ENCODE results near the gene CPE.
"Not testable (repeated sequence)": the region's sequence is repeated elsewhere in the genome, so short reads cannot be mapped to it uniquely, and the experiment has no call there.

The CPE gene

DNA sequence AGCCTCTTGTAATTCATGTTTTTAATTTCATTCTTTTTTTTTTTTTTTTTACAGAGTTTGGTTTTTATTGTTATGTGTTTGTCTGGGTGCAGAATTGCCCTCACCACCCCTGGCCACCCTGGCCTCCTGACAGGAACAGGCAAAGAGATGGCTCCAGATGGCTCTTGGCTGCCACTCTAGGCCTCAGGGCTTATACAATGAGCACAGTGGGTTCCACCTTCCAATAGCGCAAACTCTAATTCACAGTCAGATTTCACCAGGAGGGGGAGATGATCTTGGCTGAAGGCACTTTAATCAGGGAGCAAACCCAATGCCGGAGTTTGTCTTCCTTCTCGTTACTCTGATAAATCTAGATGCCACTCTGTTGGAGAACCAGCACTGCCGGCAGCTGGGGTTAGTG lies 24.8 kb downstream of the CPE start:
- no peak for DNase-seq (ENCODE audit: low spot score)

DNA sequence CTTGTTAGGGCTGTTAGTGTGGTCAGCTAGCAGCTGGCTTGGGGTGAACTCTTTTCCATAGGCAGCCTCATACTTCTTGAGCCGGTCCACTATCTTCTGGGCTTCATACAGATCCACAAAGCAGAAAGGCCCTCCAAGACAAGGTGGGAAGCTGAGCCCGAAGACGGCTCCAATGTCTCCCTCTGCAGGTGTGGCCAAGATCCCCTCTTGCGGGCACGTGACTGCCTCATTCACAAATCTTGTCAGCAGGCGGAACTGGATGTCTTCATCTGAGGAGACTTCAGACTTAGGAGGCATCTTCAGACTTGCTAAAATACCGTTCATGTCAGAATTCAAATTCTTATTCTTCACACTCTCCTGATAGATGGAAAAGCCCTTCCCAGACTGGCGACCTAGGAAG lies 25.3 kb downstream of the CPE start:
- DNase-seq (ENCODE audit: low spot score) = no peak

DNA sequence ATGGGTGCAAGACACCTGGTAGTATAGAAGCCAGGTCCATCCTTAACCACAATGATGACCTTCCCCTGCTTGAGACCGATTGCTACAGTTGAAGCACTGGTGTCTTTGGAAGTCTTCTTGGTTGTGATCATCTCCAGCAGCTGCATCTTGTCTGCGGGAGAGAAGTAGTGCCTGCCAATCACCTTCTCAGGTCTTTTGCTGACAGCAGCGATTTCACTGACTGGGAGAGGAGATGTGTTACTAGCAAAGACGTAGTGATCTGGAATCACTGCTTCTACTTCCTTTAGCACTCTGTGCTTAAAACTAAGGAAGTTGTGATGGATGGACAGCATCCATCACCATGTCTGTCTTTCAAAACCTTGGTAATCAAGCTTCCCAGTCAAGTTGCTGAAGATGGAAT lies 25.9 kb downstream of the CPE start:
- no peak for DNase-seq (ENCODE audit: low spot score)

DNA sequence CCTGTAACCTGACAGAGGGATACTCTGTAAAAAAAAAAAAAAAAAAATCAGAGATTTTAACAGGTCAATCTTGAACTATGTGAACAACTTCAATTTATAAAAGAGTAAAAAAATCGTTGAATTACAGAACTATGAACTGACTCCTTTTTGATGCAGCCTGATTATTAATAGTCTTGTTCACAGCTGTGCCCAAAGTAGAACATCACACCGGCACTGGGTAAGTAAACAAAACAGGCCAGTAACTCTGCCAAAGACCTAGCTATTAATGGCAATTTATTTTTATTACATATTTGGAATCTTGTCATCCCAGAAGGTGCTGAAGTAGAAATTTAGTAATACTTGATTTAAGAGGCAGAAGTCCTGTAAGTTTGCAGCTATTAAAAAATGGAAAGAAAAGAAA lies 31.4 kb downstream of the CPE start:
- DNase-seq (ENCODE audit: low spot score) = no peak

DNA sequence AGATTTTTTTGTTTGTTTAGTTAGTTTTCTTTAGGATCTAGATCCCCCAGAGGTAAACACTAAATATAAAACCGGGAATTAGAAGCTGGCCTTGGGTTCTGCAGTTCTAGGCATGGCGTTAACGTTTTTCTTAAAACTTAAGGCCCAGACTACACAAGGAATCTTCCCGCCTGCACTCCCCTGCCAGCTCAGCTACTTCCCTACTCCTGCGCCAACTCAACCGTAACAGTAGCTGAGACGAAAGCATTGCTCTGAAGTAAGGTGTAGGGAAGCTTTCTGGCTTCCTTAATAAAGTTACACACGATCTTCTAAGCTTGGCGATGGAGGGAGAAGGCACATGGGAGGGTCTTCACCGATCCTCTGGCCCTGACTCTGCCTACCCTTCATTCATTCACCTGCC lies 37.1 kb downstream of the CPE start:
- DNase-seq (ENCODE audit: low spot score) = no peak

DNA sequence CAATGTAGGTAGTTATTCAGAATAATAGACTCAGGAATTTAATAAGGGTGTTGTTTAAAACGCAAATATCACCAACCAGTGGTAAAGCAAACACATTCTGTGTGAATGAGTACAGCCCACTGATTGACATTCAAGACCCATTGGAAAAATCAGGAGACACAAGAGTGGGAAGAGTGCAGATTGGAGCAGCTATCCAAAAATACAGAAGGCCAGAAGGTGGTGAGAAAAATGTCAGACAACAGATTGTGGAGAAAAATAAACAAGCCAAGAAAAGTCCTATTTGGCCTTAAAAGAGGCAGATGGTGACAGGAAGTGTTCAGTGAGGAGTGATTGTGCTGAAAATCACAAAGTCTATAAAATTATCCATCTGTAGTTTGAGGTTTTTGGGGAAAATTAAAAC lies 39.3 kb downstream of the CPE start:
- no peak for DNase-seq (ENCODE audit: low spot score)

DNA sequence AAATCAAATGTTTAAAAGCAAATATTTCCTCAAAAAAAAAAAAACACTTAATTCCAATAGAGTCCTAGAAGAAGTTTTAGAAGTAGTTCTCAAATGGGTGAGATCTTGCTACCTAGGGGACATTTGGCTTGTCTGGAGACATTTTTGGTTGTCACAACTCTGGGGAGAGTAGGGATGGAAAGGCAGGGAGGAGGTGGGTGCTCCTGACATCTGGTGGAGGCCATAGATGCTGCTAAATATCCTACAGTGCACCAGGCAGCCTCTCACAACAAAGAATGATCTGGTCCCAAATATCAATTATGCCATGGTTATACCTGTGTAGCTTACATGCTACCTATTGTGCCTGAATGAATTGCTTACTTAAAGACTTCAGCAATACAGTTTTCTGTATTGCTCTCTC lies 46.8 kb downstream of the CPE start:
- DNase-seq (ENCODE audit: low spot score) = no peak

DNA sequence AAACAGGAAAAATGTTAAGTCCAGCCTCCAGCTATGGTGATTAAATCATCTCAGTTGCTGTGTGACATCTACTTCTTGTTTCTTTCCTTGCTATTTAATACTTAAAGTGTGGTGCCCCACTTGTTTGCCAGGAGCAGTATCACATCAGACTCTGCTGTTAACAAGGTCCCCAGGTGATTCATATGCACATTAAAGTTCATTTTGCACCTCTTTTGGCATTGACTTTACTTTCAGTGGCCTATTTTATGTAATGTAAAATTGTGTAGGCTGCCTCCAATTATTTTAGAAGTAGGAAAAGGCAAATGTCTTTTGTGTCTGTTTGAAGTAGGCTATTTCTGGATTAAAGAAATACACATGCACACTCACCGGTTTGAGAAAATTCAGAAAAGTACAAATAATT lies 47.5 kb downstream of the CPE start:
- no peak for DNase-seq (ENCODE audit: low spot score)

DNA sequence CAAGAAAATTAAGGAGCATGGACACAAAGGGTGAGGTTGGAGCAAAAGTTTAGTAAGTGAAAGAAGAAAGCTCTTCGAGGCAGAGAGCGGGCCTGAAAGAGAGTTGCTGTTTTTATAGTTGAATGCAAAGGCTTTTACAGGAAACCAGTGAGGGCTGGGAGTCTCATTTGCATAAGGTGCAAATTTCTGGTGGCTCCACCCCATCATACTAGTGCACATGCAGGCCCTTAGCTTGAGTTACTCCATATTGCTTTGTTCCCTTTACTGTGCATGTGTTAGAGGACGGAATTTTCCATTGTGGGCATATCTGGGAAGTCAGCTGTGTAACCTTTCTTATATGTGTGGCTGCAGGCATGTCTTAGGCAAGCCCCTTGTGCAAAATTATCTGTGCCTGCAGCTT lies 48.0 kb downstream of the CPE start:
- DNase-seq (ENCODE audit: low spot score) = no peak

DNA sequence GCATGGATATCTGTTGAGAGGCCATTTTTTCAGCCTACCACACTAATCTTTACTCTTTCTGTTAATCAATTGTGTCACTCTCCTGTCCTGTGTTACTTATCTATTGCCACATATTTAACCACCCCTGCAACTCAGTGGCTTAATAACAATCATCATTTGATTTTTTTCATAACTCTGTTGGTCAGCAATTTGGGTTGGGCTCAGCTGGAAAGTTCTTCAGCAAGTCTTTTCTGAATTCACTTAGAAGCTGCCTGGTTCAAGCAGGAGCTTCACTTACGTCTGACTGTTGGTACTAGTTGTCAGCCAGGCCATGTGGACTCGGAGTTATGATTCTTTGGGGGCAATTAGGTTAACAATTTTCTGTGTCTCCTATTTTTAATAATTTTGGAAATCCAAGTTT lies 50.1 kb downstream of the CPE start:
- DNase-seq (ENCODE audit: low spot score) = no peak

DNA sequence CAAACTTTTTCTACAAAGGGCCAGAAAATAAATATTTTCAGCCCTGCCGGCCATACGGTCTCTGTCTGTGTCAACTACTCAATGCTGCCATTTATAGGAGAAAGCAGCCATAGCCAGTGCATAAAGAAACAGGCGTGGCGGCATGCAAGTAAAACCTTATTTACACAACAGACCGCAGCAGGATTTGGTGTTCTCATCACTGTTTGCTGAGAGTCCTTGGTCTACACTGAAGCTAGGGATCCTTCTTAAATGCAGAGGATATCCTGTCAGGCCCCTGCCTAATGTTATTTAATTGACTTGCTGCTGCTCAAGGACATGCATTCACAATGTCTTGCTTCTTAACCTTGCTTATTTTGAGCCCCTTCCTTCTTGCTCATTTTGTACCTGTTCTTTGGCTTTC lies 54.7 kb downstream of the CPE start:
- DNase-seq (ENCODE audit: low spot score) = no peak

DNA sequence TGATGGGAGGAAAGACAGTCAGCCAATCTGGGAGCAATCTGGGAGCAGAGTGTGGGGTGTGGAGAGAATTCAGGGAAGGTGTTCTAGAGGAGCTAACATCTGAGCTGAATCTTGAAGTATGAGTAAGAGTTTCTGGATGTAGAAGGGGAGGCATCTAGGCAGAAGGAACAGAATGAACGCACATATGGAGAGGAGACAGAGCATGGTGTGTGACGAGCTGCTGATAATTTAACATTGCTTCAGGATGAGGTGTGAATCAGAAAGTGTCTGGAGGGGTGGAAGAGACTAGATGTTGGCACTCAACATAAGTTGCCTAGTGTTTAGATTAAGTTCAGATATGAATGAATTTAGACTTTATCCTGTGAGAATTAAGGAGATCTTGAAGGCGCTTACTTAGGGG lies 58.9 kb downstream of the CPE start:
- DNase-seq (ENCODE audit: low spot score) = no peak

DNA sequence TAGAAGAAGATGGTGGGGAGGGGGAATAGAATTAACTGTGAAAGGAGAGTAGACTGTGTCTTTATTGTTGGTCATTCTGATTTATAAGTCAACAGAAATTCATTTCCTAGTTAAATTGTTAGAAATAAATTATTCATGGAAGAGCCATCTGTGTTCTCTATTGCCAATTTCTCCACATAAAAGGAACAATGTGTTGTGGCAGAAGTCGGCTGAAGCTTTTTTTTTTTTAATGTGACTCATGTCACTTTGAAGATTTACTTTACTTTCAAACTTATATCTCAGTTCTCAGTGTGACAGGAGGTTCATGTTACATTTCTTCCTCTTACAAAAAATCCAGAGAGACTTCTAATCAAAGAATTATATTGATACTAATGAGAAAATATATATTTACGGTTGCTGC lies 60.5 kb downstream of the CPE start:
- DNase-seq (ENCODE audit: low spot score) = no peak

DNA sequence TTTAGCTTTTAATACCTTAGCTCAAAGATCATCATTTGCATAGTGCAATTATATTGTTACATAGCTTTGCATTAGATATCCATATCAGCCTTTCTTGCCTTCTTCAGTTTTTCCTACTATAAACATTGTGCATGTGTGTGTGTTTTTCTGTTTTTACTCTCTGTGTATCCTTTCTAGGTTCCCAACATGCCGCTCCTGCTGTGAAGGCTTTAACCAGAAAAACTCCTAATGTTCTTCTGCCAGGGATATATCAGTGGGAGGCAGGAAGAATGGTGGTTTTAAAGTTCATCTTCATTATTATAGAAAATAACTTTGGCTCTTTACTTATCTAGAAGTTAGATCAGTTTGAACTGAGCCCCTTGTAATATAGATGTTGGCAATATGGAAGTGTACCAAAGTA lies 61.2 kb downstream of the CPE start:
- DNase-seq (ENCODE audit: low spot score) = no peak

DNA sequence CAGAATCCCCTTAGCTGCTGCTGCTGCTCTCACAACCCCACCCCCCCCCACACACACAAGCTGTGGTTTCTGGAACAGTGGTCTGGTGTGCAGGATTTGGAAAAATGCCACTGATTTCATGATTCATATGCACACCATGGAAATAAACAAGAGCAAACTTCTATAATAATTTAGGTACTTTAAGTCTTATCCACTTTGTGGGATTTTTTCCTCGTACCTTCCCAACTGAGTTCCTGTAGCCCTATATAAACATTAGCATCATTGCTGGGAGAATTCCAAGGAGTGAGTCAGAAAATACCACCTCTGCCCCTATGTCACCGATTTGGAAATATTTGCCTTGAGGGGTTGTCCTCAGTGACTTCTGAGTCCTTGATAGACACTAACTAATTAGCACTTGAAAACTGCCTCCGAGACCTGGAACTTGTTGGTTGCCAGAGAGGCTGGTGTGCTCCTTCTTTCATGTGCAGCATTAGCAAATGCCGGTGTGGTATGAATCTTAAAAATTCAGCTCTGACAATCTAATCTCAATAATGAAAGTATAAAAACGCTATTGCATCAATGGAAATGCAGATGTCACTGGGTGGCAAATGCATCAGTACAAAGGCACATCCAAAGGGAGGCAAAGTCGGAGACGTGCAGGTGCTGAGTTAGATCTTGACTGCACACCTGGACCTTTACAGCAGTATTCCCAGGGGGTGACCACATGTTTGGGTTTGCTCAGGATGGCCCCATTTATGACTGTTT lies 61.8 kb downstream of the CPE start:
- peak; percentile 30 for DNase-seq (ENCODE audit: low spot score)

DNA sequence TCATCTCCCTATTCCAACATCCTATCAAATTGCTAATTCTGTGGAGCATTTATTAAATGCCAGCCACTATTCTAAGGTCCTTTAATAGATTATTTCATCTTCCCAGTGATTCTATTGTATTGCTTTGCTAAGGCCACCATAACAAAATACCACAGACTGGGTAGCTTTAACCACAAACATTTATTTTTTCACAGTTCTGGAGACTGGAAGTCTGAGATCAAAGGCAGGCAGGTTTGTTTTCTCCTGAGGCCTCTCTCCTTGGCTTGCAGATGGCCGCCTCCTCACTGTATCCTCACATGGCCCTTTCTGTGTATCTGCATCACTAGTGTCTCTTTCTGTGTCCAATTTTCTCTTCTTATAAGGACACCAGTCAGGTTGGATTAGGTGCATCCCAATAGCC lies 64.5 kb downstream of the CPE start:
- DNase-seq (ENCODE audit: low spot score) = no peak

DNA sequence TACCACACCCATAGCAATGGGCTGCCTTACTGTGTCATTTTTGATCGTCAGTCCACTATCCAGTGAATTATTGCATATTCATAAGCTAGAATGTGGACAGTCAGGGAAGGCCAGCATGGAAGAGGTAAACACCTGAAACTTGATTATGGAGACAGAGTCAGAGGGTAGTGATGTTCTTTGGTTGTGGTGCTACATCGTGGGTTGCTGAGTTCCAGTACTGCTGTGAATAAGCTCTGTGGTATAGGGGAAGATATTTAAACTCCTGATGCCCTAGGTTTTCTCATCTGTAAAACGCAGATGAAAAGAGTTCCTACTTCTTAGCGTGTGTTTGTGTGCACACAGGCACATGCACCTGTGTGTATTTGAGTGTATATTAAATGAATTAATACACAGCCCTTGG lies 69.9 kb downstream of the CPE start:
- no peak for DNase-seq (ENCODE audit: low spot score)

DNA sequence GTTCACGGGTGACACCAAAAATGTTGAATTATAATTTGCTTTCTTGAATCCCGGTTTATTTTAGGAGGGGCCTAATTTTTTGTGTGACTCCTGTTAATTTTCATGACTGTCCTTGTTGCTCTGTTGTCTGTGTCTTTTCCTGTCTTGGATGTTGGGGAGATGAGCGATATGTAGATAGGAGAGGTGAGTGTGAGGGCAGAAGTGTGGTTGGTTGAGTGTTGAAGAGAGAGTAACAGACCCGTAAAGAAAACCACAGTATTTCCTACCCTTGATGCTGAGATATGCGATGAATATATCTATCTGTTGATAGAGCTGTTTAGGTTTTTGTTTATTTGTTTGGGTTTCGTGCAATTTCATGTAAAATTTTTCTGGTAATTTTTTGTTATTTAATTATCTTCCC lies 70.5 kb downstream of the CPE start:
- DNase-seq (ENCODE audit: low spot score) = no peak

DNA sequence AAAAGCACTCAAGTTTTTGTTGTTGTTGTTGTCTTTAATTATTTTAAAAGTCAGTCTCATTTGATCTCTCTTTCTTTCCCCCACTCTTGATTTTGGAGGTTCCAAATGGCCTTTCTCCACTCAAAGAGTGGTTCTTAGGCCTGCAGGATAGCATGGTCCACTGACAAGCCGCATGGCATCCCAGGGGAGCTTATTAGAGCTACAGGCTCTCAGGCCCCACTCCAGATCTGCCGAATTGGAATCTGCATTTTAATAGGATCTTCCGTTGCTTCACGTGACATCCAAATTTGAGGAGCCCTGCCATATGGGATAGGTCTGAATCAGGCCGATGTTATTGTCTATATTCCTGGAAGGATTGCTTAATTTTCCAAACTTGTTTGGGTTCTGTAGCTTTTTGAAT lies 72.1 kb downstream of the CPE start:
- DNase-seq (ENCODE audit: low spot score) = no peak

DNA sequence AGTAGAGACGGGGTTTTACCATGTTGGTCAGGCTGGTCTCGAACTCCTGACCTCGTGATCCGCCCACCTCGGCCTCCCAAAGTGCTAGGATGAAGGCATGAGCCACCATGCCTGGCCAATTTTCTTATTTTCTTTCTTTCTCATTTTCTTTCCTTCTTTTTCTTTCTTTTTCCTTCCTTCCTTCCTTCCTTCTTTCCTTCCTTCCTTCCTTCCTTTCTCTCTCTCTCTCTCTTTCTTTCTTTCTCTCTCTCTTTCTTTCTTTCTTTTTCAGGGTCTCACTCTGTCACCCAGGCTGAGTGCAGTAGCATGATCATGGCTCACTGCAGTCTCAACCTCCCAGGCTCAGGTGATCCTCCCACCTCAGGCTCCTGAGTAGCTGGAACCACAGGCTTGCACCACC lies 74.3 kb downstream of the CPE start:
- DNase-seq (ENCODE audit: low spot score) = not testable (repeated sequence)

DNA sequence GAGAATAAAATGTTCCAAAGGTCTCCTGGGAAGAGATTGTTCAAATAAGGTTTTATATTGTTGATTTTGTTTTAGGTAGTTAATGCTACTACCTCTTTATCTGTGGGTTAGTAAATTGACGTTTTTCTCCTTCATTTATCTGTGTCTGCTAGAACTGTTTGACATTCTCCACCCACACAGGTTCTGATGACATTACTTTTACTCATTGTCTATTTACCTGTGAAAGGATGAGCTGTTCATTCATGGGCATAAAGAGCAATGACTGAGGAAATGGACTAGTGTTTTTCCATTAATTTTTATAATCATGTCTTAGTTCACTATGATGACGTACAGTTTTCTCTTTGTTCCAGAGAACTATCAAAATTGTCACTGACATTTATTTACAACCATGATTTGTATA lies 75.6 kb downstream of the CPE start:
- DNase-seq (ENCODE audit: low spot score) = no peak

DNA sequence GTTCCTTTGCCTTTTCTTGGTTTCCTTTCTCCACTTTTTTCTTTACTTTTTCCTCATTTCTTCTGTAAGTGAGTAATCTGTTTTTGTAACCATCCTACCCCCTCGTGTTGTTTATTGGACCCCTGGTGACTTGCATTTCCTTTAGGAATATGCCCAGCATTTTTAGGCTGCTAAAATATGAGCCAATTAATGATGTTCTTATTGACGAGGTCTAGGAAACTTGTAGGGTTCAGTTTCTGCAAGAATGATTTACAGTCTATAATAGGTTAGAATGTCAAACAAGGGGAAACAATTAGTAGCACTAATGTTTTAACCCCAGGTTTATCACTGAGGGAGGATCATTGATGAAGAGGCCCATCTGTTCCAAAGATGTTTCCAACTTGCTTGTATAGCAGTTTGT lies 79.0 kb downstream of the CPE start:
- DNase-seq (ENCODE audit: low spot score) = no peak

DNA sequence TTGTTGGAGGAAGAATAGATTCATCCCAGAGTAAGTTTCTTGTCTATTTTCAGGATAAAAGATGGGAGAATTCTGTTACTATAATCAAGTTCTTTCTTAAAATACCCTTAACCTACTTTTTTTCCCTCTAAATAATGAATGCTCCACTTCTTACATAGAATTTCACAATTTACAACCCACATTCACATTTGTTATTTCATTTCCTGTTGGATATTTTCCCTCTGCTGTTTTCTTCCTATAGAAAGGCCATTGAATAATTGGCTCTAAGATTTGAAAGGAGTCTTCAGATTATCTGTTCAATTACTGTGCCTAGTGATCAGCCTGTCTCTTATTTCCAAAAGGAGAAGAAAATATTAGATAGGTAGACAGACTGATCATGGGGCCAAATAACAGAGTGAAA lies 79.7 kb downstream of the CPE start:
- no peak for DNase-seq (ENCODE audit: low spot score)

DNA sequence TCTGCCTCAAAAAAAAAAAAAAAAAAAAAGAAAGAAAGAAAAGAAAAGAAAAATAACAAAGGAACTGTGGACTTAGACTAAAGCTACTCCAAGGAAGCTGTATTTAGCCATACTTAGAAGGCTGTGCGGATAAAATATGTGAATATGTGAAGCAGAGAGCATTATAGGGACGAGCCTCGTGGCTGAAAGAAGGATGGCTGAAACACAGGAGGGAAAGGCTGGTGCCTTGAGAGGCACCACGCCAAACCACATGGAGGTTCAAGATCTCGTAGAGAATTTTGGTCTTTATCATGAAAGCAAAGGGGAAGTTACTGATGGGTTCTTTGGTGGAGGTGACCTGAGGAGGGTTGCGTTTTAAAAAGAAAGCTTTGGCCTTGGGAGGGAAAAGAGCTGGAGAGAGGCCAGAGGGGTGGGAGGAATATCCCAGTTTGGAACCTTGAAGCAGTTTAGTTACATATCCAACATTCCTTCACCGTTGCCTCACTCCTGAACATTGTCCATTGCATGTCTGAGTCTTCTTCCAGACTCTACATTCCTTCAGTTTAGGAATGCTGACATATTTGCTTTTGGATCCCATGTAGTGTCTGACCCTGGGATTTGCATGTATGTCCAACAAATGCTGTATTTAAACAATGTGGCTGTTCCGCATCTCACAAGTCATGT lies 82.5 kb downstream of the CPE start:
- DNase-seq (ENCODE audit: low spot score) = peak; percentile 80
